ENCODE measurements around the gene DLX5.

Gene DLX5

DNA sequence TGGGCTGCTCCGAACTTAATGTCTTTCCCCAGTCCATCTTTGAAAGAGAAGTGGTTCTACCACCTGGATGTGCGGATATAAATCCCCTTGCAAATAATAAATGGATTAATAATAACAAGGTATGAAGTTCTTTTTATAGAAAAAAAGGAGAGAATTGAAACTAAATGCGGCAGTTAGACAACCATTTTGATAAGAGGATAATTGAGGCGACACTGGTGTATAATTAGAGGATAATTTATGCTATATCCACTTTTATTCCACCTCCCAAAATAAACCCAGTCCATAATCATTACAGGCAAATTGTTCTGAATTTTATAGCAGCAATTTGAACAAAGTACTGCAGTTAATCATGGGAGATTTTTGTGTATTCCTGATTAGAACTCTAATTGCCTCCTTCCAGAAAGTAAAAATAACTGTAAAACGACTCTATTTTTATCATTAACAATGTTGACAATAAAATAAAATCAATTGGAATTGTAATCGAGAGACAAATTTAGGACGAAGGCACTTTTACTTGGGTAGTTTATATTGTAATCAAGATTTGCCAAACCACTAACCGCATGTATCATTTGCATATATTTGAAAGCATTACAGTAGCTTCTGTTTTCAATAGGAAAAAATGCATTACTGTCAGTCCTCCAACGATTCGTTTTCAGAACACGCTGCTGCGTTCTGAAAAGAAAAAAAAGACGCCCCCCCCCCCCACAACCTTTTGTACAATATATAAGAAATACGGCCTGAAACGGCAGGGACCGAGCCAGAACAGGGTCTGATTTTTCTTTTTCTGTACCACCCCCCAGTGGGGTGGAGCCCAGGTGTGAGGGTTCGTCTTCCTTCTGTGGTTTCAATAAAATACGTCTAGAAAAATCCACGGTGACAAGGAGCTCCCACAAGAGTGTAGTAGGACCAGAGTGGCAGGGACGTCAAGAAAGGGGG, 20.1 kb downstream of the DLX5 start:
- no peak for DNase-seq

DNA sequence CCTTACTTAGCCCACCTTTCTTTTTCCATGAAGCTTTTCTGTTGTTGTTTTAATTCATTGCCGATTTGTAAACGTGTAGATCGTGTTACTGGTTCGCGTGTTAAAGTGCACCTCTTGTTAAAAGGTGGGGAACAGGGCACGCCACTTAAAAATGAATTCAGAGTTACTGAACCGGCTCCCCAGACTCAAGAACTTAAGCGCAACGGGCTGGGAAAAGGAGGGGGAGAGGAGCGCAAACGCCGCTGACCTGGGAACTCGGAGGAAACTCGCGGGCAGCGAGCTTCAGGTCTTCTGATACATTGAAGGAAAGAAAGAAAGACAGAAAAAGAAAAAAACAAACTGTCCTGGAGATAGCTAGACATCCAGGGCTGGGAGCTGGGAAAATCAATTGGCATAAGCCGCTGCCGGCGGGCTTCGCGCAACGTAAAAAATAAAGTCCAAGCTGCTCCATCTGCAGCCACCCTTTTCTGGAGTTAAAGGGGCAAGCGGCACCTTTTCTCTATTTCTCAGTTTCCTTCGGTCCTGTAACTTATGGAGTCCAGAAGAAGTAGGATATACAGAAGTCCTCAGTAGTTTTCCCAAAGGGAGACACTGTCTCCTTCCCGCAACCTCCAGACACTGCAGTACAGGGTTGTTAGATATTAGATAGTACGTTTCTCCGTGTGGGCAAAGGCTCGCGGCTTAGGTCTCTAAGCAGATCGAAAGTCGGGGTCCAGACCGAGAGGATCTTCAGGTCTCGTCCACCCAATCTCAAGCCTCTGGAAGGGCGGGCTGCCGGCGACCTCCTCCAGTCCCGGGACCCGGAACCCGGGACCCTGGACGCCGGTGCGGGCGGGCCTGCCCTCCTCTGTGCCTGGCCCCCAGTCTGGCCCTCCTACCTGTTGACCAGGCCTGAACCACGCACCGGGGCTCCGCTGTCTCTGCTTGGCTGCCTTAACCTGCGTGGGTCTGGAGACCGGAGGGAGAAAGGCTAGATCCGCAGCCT, 21.1 kb downstream of the DLX5 start:
- no peak for DNase-seq

DNA sequence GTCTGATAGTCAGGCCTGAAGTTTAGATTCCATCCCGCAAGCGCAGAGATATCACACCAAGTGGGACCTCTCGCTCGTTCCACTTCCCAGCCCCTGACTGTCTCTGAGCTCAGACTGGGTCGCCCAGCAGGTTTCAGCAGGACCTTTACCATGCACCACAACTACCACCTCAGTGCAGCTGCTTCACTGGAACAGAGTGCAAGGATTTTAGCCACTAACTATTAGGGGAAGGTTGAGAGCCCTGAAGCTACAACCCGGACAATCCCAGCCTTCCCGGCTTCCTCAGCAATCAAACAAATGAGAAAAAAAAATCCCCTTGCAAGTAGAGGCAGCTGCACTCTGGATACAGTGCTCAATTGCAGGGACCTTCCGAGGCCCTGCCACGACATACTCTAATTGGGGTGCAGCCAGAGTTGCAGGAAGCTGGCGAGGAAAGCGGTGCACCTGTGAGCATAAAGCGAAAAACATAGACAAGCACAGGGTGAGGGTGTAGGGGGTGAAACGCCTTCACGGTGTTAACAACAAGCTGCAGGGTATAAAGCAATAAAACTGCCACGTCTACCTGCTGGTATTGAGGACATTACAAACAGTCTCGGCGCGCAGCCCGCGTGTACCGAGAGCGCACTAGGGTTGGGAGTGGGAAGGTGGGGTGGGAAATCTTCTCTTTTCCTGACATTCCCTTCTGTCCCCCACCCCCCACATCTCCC, 21.9 kb downstream of the DLX5 start:
- no peak for DNase-seq

DNA sequence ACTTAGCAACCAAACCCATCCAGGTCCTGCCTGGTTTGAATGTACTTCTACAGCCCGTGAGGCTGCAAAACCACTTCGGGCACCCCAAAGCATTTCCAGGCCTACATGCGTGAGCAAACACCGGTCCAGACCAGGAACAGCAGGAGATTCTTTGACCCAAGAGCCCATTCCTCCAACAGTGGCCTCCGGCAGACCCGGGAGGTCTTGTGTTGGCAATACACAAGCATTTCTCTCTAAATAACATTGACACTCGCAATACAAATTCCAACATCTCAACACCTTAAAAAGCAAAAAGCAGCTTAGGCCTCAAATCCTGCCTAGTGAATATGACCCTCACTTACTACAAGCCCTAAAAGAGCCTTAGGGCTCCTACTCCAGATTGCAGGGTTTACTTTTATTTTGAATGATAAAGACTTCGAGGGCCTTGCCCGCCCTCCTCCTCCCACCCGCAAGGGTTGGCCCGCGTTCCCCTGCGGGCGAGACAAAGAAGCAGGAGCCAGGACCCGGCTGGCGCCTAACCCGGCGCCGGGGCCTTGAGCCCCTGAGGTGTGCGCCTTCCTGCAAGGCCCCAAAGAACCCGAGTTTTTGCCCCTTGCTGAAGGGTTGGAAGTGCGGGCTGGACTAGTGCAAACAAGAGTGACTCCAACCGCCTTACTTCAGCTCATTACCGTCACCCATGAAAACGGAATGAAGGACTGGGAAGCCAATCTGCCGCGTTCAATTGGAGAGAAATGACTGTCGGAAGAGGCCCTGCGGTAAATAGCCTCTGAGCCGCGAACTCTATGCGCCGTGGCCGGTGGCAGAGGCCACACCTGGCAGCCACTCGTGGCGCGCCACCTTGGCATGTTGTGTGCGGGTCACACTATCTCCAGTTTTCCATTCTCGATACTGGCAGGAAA, 22.7 kb downstream of the DLX5 start:
- no peak for DNase-seq

DNA sequence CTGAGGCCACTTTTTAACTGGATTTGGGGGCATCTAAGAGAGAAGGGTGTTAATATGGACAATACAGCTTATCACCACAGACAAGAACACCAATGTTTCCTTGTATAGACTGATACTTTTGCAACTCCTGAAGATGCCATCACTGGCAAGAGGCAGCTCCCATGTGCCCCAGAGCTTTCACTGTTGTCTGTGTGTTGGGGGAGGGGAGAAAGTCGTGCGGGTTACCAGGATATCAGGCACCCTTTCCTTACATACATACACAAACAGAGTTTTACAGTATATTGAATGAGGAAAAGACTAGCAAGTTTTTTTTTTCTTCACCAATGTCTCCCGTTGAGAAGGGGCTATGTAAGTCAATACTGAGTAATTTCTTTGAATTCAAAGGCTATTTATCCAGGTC, 23.4 kb downstream of the DLX5 start:
- no peak for DNase-seq

DNA sequence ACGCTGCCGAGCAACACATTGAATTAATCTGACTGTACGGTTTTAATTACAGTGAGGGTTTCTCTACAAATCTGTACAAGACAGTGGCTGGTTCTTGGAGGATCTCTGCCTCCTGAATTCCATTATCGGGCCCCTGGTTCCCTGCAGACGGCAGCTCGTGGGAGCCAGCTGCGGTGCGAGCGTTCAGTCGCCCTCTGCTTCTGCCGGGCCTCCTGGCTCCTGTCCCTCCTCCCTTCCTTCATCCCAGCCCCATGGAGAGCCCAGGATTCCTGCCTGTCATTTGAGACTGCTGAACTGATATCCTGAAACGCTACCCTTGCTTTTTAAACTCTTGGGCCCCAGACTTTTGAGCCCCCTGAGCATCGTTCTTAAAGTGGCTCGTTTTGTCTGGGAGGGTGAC, 25.9 kb downstream of the DLX5 start:
- no peak for DNase-seq

DNA sequence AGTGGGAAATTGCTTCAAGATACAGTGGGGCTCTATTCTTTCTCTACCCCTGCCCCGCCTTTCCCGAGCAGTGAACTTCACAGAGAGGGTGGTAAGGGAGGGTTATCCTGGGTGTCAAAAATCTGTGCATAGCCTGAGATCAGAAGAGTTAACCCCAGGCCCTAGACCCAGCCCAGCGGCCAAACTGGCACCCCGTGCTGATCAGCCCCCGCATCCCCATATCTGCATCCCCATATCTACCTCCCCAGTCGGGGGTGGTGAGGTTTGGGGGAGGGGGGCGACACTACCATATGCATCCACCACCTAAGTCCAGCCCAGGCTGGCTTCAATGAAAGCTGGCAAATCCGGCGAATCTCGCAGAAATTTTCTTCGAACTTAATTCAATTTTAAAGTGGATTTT, 26.3 kb downstream of the DLX5 start:
- no peak for DNase-seq

DNA sequence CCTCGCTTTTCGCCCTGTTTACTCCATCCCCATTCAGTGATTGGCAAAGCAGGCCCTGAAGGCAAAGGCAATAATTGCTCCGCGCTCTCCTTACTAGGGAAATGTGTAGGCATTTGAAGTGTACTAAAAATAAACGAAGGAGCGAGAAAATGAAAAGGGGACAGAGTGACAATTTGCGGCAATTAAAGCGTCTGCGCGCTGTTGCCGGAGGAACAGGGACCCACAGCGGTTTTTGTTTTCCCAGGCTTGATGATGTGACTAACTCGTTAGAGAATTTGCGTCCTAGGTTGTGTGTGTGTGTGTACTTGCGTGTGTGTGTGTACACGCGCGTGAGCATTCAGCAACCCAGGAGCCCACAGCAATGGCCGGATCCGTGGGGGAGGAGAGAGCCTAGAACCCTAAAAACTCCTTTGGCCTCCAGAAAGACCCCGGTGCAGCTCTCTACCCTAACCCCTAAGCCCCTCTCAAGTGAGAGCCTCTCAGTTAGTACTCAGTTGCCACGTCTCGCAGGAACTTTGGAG, 27.1 kb downstream of the DLX5 start:
- DNase-seq = no peak

DNA sequence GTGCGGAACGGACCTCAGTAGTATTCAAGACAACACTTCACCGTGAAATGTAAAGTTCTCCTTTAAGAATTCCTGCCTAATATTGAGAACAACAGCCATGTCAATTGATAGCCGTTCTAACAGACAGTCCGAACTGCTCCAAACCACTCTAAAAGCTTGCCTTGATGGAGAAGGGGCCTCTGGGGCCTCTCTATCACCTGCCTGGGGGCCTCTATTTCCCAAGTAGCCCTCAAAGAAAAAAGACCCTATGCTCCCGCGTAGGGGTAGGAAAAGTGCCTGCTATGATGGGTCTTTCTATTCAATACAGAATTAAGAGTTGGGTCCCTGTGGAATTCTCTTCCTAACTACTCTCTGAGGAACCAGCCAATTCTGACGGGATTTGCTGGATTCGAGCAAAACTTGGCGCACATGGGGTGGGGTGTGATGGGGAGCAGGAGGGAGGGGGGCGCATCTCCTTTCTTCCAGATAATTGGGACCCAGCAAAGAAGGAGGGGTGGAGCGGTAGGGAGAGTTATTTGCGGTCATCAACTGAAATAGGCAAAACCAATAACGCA, 27.6 kb downstream of the DLX5 start:
- DNase-seq = no peak

DNA sequence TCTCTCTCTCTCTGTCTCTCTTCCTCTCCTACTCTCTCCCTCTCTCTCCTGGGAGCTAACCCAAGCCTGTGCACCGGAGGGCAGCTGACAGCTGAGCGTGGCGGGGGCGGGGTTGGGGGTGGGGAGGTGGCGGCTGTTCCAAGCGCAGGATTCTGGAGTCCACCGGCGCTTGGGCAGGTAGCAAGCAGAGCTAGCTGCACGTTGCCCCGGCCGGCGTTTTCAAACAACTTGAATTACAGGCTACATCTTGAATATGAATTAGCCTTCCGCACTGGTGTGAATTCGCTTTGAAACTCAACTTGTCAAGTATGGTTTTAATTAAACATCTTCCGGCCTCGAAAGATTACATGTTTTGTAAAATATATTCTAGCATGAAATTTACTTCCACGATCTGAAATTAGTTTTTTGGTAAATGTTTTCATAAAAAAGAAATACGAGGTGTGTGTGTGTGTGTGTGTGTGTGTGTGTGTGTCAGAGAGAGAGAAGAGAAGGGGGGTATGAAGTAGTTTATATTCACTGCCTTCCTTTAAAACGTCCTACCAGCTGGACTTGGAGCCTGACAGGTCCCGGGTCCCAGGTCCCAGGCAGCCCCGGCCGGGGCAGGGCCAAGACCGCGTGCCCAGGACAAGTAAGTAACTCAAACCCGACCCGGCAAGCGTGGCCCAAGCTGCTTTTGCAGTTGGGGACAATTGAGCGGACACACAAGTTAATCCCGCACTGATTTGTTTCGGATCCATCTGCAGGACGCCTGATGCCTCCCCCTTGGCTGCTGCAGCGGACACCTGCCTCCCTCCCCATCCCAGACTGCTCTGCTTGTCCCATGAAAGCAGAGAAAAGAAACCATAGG, 28.3 kb downstream of the DLX5 start:
- no peak for DNase-seq

DNA sequence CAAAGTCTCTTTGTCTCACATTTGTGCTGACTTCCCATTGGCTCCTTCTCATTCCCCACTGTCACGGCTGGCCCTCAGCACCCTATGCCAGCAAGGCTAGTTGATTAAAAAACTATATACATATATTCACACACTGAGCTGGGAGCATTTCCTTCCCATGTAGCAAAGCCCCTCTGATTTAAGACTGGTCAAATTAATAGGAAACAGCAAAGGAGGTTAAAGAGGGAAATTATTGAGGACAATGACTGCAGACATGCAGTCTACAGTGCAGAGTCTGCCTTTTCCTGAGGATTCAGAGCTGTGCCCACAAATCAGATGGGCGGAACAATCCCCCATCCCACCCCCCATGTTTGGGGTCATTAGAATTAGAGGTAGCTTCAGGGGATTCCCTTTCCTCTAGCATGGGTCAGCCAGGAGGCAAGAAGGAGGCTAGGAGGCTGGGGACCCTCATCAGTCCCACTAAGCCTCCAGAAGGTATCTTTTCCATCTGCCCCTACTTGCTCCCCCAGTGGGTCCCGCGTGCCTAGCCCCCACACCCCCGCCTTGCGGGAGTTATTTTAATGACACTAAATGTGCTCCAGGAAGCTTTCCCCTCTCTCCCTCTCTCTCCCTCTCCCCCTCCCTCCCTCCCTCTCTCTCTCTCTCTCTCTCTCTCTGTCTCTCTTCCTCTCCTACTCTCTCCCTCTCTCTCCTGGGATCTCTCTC, 29.1 kb downstream of the DLX5 start:
- DNase-seq = no peak

DNA sequence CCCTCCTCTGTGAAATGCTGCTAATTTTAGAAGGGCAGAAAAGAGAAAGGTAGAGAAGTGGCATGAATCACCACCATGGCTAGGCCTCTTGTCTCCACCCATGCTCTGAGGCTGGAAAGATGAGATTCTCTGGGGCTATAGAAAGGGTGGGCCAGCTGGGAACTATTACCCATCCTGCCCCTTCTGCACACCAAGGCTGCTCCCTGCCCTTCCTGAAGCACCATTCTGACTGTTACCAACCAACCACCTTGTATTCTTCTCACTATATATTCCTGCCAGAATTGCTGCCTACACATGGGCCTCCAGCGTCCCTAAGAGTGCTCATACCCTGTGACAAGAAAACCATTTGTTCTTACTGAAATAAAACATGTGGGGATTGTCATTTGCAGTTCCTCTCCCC, 30.7 kb downstream of the DLX5 start:
- DNase-seq = no peak

DNA sequence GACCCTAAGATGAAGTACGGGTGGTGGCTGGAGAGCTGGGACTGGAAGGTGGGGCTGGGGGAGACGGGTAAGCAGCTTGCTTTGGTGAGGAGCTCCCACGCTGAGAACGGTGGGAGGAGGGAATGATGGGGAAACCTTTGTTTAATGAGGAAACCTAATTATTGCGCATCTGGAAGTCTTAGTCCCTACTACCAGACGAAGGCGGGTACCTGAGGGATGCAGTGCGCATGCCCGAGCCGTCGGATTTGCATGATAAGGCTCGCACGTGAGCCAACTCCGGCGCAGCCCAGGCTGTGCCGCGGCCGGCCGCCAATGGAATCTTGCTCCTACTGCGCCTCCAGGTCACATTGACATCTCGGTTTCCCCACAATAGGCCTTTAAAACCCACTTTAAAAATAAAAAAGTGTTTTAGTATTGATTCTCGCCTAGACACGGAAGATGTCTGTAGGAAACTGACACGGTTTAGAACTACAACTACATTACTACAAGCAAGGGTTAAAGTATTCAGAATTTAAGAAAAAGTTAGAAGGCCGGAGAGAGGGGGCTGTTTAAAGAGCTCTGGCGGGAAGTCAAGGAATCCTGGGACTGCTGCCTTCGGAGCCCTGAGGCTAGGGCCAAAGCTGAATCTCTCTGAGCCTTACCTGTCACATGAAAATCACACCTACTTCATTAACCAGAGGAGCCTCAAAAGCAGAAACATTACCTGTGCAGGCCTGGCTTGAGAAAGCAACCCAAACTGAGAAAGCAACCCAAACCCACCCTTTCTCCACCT, 31.4 kb downstream of the DLX5 start:
- DNase-seq = no peak

DNA sequence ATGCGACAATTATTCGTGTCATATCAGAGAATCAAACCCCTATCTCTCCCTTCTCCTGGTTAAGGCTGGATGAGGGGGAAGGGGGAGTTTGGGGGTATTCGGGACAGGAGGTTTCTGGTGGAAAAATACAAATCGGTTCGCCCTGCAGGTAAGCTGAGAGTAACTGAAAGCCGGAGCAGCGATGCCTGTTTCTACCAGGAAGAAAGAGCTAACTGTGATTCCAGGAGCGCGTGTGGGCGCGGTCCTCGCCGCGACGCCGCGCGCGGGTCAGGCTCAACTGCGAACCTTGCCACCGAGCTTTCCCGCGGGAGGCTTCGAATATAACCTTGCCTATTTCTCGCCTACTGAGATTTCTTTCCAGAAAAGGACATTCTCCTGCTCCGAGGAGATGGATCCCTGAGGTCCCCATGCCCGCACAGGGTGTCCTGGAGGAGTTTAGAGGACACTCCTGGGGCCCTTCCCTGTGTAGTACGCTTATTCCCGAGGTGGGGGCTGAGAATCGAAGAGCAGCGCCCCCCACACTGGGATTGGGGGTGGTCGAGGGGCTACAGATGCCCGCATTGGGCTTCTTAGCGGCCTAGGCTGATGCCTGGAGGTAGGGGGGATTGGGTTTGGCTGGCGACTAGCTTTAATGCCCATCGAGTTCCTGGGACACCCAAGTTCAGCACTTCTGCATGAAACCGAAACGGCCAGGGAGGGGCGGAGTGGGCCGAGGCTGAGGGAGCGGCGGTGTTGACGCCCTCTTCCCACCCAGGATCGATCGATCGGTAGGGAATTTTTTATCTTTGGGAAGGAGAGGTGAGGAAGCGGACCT, 32.2 kb downstream of the DLX5 start:
- no peak for DNase-seq

DNA sequence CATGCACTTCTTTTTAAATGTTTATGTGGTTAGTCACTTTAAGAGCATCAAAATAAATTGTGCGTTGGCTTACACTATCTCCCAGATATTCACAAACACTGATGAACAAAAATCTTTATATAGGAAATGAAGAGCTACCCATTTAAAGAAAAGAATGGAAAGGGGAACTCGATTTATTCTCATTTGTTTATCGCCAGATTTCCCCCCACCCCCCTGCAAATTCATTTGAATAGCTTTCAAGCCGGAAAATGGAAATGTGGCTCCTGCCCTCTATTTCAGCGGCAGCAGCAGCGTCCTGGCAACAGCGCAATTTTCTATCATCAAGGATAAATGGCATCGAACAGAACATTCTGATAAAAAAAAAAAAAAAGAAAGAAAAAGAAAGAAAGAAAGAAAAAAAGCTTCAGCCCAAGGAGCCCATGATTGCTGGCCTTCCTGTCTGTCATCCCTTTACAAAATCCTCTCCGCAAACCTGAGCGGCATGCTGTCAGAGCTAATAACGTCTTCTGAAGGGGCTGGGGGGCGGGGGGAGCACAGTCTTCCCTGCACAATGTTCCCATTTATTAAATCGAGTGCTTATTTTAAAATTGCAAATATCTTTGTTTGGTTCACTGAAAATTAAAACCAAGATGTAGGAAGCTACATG, 33.0 kb downstream of the DLX5 start:
- no peak for DNase-seq

DNA sequence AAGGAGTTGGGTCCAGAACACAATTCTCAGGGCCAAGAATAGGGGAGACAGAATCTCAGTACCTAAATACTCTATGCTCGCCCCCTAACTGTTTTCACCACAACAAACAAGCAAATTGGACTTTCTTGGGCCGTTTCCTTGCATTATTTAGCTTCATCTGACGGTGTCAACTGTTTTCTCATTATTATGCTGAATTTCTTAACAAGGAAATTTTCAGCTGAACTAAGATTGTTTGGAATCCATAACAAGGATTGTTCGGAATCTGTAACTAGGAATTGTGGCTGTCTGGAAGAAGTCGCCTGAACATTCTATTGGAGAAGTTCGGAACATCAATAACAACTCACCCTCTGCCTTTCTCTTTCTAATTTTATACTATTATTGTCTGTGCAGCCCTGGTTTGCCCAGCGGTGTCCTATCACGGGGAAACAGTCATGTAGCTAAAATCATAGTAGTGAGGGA, 34.7 kb downstream of the DLX5 start:
- no peak for DNase-seq

DNA sequence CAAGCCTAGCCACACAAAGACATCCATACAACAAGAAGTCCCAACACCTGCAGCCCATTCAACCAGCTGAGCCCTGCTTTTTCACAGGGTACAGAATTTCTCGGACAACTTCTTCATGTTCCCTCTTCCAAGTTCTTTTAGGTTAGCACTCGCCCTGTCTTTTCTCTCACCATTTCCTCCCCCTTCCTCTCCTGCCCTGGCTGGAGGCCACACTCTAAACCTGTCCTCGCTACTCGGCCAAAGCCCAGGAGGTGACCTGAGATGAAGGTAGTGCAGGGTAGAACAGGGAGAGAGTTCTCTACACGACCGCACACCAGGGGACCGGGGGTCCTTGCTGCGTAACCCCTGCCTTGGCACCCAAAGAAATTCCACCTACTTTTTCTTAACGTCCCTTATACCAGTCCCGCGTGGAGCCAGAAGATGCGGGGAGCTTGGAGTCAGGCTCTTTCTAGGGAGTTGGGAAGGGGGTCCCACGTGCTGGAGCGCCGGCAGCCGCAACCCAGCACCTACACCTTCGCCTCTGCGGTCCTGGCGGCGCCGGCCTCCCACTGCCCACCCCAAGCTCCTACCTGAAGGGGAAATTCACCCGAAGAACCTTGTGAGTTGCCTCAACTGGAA, 35.3 kb downstream of the DLX5 start:
- no peak for DNase-seq

Measured in SIG-M5 (cell line).